HL-60 (cell line): Measurements from ENCODE around the gene L1TD1.

ENCODE experiments used
- CTCF ChIP-seq: IDR thresholded peaks from one replicate; pipeline ENCODE4 v1.5.1; 2011; ENCODE audit warnings: low read length, control low read depth, inconsistent platforms; ENCODE audit not compliant: insufficient read depth
- GABPA ChIP-seq: IDR thresholded peaks from 2 replicates; pipeline ENCODE4 v1.6.1; 2012; ENCODE audit warnings: low read depth
- POLR2AphosphoS5 ChIP-seq: IDR thresholded peaks from 2 replicates; pipeline ENCODE4 v1.6.1; 2012; ENCODE audit warnings: low read depth
- REST ChIP-seq: IDR thresholded peaks from 2 replicates; pipeline ENCODE4 v1.6.1; 2012; ENCODE audit warnings: low read depth; ENCODE audit not compliant: insufficient replicate concordance
- SPI1 ChIP-seq: IDR thresholded peaks from 2 replicates; pipeline ENCODE4 v1.6.1; 2012; ENCODE audit warnings: low read depth, mild to moderate bottlenecking, borderline replicate concordance

GRCh38 chr1:62230718-62231117 lies 36.1 kb downstream of the L1TD1 start:
- TF ChIP-seq CTCF (no peak), REST (no peak), GABPA (no peak), POLR2AphosphoS5 (no peak), SPI1 (no peak)
